Activated T-cell treated with anti-CD3 and anti-CD28 coated beads, Interleukin-2, amount 50 U/mL, for 1 hour (primary cell): ENCODE results near the gene TMEM119.
"Not testable (repeated sequence)": the region's sequence is repeated elsewhere in the genome, so short reads cannot be mapped to it uniquely, and the experiment has no call there.

ENCODE experiments used
- DNase-seq: peaks from one replicate; pipeline ENCODE4 v3.0.0-alpha.2; 2020

Gene TMEM119

GRCh38 chr12:108563136-108563803, 34.6 kb downstream of the TMEM119 start:
- DNase-seq: peak; percentile 84

- peak; percentile 100 for DNase-seq
Measured at GRCh38 chr12:108562348-108563135, 35.3 kb downstream of the TMEM119 start, which contains the start of gene ISCU. Gene ISCU (plus strand): TSS chr12:108562596. CDS start chr12:108562623, 27 bp downstream.

DNA sequence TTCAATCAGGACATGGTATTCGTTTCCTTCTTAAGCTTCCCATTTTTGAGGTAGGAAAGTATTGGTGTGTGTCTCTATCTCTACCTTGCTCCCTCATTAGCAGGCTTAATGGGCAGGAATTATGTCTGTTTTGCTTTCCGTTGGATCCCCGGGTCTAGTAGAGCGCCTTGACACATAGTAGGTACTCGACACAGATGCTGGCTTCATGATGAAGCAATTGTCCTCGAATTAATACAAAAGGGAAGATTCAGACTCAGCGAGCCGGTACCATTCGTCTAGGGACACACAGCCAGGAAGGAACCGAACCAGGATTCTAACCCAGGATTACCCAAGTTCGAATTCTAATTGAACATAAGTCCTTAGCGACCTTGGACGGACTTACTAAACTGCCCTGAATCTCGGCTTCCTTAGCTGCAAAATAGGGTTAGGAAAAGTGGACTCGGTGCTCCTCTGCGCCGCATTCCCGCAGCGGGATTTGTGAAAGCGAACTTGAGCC, 36.0 kb downstream of the TMEM119 start:
- no peak for DNase-seq

DNA sequence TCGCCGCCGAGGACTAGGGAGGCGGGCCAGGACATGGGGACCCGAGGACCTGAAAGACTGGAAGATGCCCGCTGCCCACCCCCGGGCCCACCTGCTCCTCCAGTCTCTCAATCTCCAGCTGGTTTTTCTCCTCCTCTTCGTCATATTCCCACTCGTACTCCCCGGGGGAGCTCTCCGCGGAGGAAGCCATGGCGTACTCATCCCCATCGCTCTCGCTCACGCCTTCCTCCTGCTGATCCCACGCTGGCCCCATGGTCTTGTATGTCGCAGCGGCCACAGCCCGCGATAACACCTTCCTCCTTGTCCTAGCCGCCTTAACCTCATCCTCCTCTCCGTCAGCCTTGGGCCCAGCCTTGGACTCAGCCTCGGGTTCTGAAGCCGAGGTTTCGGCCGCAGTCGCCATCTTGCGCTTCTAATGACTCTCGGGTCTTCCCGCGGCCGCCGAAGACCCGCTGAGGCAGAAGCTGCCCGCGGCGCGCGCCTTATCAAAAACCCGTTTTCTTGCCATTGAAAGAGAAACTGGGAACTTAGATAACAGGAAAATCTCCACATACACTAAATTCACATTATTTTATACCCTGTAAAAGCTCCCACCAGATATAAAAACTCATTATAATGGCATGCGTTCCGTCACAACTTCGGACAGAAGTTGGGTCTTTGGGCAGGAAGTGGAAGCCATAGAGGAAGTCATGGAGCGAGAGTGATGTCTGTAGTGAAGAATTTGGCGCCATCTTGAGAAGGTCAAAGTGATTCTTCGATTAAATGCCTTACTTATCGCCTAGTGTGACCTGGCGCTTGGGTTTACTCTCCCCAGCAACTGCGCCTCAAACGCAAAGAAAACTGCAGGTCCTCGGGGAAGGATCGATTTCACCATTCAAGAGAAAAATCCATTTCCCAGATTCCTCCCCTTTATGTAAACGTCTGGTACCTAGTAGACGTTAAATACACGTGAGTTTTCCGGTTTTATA, 36.8 kb downstream of the TMEM119 start, which contains the start of gene SART3:
Gene SART3, minus strand, starts transcription at position 422 of the 968 bp plus-strand sequence. Its CDS starts 19 bp downstream, at position 403.
- DNase-seq: peak; percentile 84

DNA sequence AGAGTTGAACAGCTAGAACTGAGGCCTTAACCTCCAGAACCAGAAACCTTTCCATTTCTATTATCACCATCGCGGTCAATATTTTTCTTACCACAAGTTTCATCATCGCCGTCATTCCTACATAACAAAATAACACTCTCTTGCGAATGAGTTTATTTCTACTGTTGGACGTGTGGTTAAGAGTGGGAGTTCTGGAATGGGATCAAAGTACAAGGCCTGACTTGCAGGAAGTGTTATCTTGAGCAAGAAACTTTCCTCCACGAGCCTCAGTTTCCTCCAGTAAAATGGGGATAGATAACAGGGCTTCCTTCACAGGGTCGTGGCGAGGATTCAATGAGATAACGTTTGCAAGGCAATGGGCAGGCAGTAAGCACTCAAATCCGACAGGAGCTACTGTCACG, 37.6 kb downstream of the TMEM119 start:
- no peak for DNase-seq

DNA sequence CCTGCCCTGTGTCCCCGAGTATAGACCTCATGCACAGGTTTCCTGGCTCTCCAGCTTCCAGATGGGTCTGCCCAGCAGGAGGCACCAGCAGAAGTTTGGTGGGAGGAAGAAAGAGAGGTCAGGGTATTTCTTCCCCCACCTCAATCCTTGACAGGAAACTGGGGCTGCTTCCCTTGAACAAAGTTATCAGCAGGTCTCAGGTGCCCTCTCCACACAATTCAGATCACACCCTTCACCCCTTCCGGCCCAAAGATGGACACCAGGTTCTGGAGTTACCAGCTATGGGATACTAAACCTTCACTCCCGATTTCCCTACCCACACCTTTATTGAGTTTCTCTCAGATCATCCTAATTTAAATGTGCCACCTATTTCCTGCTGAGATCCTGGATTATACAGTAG, 38.1 kb downstream of the TMEM119 start:
- no peak for DNase-seq

- no peak for DNase-seq
Measured at GRCh38 chr12:108559007-108559655, 38.8 kb downstream of the TMEM119 start.

DNA sequence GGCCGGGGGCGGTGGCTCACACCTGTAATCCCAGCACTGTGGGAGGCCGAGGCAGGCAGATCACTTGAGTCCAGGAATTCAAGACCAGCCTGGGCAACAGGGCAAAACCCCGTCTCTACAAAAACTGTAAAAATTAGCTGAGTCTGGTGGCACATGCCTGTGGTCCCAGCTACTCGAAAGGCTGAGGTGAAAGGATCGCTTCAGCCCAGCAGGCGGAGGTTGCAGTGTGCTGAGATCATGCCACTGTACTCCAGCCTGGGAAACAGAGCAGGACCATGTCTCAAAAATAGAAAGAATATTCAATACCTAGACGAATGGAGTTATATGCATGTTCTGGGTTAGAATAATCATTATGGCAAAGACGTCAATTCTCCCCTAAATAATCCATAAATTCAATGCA, 42.5 kb downstream of the TMEM119 start:
- not testable (repeated sequence) for DNase-seq

- DNase-seq: no peak
Measured at GRCh38 chr12:108553799-108554198, 44.1 kb downstream of the TMEM119 start.

- DNase-seq: no peak
Measured at GRCh38 chr12:108551535-108551934, 46.3 kb downstream of the TMEM119 start.

DNA sequence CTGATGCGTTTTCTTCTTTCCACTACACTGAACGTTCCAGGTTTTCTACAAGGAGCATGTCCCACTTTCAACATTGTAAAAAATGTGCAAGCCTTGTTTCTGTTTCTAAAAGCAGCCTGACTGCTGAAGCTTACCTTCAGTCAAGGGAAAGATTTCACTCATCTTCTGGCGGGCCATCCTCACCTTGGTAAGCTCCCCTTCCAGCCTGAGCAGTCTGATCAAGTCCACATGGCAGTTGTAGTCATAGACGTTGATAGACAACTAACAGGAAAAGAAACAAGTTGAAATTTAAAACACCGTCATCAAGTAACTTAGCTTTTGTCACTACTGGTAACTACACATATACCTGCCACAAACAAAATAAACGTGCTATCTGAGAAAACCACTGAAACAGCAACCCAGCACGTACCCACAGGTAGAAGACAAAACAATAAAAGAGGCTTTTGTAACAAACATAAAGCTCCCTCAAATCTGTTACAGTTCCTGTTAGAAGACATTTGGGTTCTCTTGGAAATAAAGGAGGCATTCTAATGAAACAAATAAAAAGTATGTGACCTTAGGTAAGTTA, 48.8 kb downstream of the TMEM119 start:
- DNase-seq: no peak

DNA sequence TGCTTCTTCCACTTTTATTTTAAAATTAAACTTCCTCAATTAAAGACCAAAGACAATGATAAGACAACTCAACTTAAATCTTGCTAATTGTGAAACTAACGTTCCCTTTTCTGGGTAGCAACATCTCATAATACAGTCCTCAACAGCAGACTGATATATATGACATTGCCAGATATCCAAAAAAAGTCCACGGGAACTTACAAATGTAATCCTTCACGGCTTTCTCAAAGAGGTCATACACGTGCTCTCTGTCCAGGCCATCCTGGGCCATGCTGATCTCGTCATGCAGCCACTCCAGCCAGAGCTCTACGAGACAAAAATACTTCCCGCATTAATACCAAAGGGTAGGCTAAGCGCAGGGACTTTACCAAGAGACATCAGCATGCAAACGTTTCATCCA, 50.2 kb downstream of the TMEM119 start:
- no peak for DNase-seq

- no peak for DNase-seq
Measured at GRCh38 chr12:108543652-108544051, 54.2 kb downstream of the TMEM119 start.

DNA sequence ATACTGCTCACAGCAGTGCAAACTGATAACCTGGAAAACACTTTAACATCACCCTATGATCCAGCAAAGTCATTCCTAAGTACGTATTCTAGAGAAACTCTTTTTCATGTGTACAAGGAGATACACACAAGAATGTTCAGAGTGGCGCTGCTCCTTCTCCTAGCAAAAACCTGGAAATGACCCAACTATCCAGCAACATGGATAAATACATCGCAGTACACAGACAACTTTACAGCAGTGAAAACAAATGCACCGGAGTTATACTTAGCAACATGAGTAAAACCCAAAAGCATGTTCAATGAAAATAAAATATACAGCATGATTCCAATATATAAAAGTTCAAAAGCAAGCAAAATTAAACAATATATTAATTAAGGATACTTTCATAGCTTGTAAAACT, 55.6 kb downstream of the TMEM119 start:
- DNase-seq: no peak
